Thyroid gland (tissue), 4 donors: ENCODE measurements around the gene TOMM7.

Experiments used
- CTCF ChIP-seq, 6 experiments: fragments of 200-600 bp in 3 of 6; fragments of 450-650 bp in 3 of 6; sonication (generic) in 3 of 6; IDR thresholded peaks; one replicate each; pipeline ENCODE4 v1.5.1; 2016 to 2019; ENCODE audit warnings: antibody characterized with exemption in 6 of 6, mild to moderate bottlenecking in 2 of 6, inconsistent platforms in 1 of 6, moderate library complexity in 1 of 6
- POLR2A ChIP-seq, 2 donors: fragments of 450-650 bp; IDR thresholded peaks; one replicate each; pipeline ENCODE4 v1.6.1; 2017; ENCODE audit warnings: antibody characterized with exemption in 2 of 2, mild to moderate bottlenecking in 2 of 2, moderate library complexity in 1 of 2

- TF ChIP-seq POLR2A (IDR thresholded peaks at IDR 0.05) (no peak), CTCF (IDR thresholded peaks at IDR 0.05) (no peak)
These were observed 28.8 kb downstream of the TOMM7 start for GRCh38 chr7:22793593-22794462.
